PC-3 (cell line): ENCODE measurements around the gene ENAH. TPM values are rescaled to one million over a fixed set of nuclear protein-coding genes. Genes with fewer than 3 reads are reported as not detected.

ENCODE experiments used
- ATAC-seq: fragments of 200-7000 bp; cut with Tn5 transposase; 2 replicates; pipeline ENCODE4 v1.9.1; 2020; ENCODE audit warnings: mild to moderate bottlenecking, moderate library complexity
- BruUV-seq: library from RNA; stranded (reverse); fragments of 400-500 nt; replicated peaks from 2 replicates; lab custom pipeline; 2021; lab: Mats Ljungman, UMichigan
- CTCF ChIA-PET: fragments of 300-600 bp; sonication (Branson Sonifier 250); formaldehyde crosslinking; loops from one replicate; lab custom pipeline; 2022; ENCODE audit warnings: antibody characterized with exemption; lab: Charles Lee
- POLR2A ChIA-PET: fragments of 300-600 bp; sonication (Branson Sonifier 250); formaldehyde crosslinking; loops from one replicate; lab custom pipeline; 2022; ENCODE audit warnings: antibody characterized with exemption; ENCODE audit not compliant: unreplicated experiment; lab: Charles Lee
- DNase-seq: peaks from one replicate; pipeline ENCODE4 v3.0.0-alpha.2; 2015
- H2AFZ ChIP-seq: fragments of 300-600 bp; sonication (generic); 2 replicates; pipeline ENCODE4 v1.6.0; 2016; ENCODE audit warnings: antibody characterized with exemption, low read length
- H3F3A ChIP-seq: fragments of 300-600 bp; sonication (generic); one replicate; pipeline ENCODE4 v1.6.0; 2017; ENCODE audit warnings: antibody characterized with exemption, low read length, control low read depth, mild to moderate bottlenecking; ENCODE audit not compliant: unreplicated experiment
- H3K27ac ChIP-seq: fragments of 300-600 bp; sonication (generic); 2 replicates; pipeline ENCODE4 v1.5.1; 2016; ENCODE audit warnings: mild to moderate bottlenecking, low read length
- H3K27me3 ChIP-seq: fragments of 300-600 bp; sonication (generic); 2 replicates; pipeline ENCODE4 v1.6.1; 2016; ENCODE audit warnings: low read length, mixed read lengths
- H3K36me3 ChIP-seq: fragments of 300-600 bp; sonication (generic); 2 replicates; pipeline ENCODE4 v1.6.1; 2016; ENCODE audit warnings: low read depth, mixed run types, low read length, mixed read lengths
- H3K4me1 ChIP-seq: fragments of 300-600 bp; sonication (generic); 2 replicates; pipeline ENCODE4 v1.5.1; 2016; ENCODE audit warnings: low read length; ENCODE audit not compliant: insufficient read depth
- H3K4me2 ChIP-seq: fragments of 300-600 bp; sonication (generic); 2 replicates; pipeline ENCODE4 v1.6.0; 2016; ENCODE audit warnings: low read length
- H3K4me3 ChIP-seq: fragments of 300-600 bp; sonication (generic); 2 replicates; pipeline ENCODE4 v1.5.1; 2016; ENCODE audit warnings: mild to moderate bottlenecking, low read length, mixed read lengths
- H3K79me2 ChIP-seq: fragments of 300-600 bp; sonication (generic); 2 replicates; pipeline ENCODE4 v1.6.1; 2017; ENCODE audit warnings: low read length, mixed read lengths
- H3K9ac ChIP-seq: fragments of 300-600 bp; sonication (generic); 2 replicates; pipeline ENCODE4 v1.6.0; 2016; ENCODE audit warnings: mild to moderate bottlenecking, low read length
- H3K9me2 ChIP-seq: fragments of 300-600 bp; sonication (generic); replicated peaks from 2 replicates; pipeline ENCODE4 v1.6.1; 2016; ENCODE audit warnings: mixed run types, low read length, mixed read lengths
- H3K9me3 ChIP-seq: fragments of 300-600 bp; sonication (generic); 2 replicates; pipeline ENCODE4 v1.6.1; 2016; ENCODE audit warnings: low read length, mixed read lengths
- H4K20me1 ChIP-seq: fragments of 300-600 bp; sonication (generic); 2 replicates; pipeline ENCODE4 v1.6.1; 2016; ENCODE audit warnings: low read length, mixed read lengths
- EZH2 ChIP-seq: fragments of 300-600 bp; sonication (generic); IDR thresholded peaks from one replicate; pipeline ENCODE4 v1.6.1; 2017; ENCODE audit warnings: antibody characterized with exemption, mild to moderate bottlenecking, low read length; ENCODE audit not compliant: unreplicated experiment
- EZH2phosphoT487 ChIP-seq: fragments of 300-600 bp; sonication (generic); IDR thresholded peaks from 2 replicates; pipeline ENCODE4 v1.6.1; 2018; ENCODE audit warnings: mild to moderate bottlenecking, antibody characterized with exemption, low read length, borderline replicate concordance
- intact Hi-C: fragments of 100-400 bp; cut with micrococcal nuclease; formaldehyde crosslinking; loops from 2 replicates; pipeline ENCODE4 v1.9.0; 2023
- total RNA-seq: library from RNA; depleted of rRNA; stranded (reverse); fragments of >200 nt; gene quantifications from 2 replicates; pipeline ENCODE4 v1.2.3, GENCODE V29; 2014
- TF ChIP-seq, protein P1 (sequence below): fragments of 300-600 bp; sonication (generic); conservative IDR thresholded peaks from 2 replicates; pipeline ENCODE4 v1.5.1; 2017; ENCODE audit warnings: antibody characterized with exemption, low read depth, mild to moderate bottlenecking, low read length

ENAH gene
- total RNA-seq, 1 experiment from 2014 or later = 96.6 TPM

DNA sequence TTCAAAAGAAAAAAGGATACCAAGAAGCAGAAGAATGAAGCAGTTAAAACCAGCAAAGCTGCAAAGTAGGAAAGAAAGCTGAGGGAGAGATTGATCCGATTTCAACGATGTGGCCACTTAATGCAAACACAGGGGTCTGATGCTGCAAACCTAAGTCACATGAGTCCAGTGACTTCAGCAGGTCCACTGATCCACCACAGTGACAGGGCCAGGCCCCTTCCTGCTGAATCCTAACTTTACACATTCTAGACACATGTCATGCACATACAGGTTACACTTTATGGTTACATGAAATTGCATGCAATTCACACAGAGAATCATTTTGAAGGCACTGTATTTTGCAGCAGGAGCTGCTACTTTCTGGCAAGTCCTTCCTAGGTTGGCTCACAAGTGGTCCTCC lies 166.1 kb downstream of the ENAH start:
- Histone ChIP-seq H3K4me1 (no peaks in the 10 kb centered on the region), H3K79me2 (no peaks in the 10 kb centered on the region), H4K20me1 (no peaks in the 10 kb centered on the region), H2AFZ (no peak overlapping the region), H3K27ac (no peak overlapping the region), H3K9me3 (no peaks in the 10 kb centered on the region), H3K9me2 (no peaks in the 10 kb centered on the region), H3K4me2 (no peak overlapping the region), H3K36me3 (no peaks in the 10 kb centered on the region), H3K9ac (no peak overlapping the region), H3F3A (no peaks in the 10 kb centered on the region), H3K4me3 (no peak overlapping the region), H3K27me3 (no peaks in the 10 kb centered on the region)
- DNase-seq (no peak), ATAC-seq (no peak)
- TF ChIP-seq, protein P1, sequence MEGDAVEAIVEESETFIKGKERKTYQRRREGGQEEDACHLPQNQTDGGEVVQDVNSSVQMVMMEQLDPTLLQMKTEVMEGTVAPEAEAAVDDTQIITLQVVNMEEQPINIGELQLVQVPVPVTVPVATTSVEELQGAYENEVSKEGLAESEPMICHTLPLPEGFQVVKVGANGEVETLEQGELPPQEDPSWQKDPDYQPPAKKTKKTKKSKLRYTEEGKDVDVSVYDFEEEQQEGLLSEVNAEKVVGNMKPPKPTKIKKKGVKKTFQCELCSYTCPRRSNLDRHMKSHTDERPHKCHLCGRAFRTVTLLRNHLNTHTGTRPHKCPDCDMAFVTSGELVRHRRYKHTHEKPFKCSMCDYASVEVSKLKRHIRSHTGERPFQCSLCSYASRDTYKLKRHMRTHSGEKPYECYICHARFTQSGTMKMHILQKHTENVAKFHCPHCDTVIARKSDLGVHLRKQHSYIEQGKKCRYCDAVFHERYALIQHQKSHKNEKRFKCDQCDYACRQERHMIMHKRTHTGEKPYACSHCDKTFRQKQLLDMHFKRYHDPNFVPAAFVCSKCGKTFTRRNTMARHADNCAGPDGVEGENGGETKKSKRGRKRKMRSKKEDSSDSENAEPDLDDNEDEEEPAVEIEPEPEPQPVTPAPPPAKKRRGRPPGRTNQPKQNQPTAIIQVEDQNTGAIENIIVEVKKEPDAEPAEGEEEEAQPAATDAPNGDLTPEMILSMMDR = no peak
- TF ChIP-seq EZH2phosphoT487 (no peak), EZH2 (no peak)
- POLR2A ChIA-PET = no interaction called here
- CTCF ChIA-PET = no interaction called here
- intact Hi-C loops = no loop called here
- BruUV-seq = no TSS peak

DNA sequence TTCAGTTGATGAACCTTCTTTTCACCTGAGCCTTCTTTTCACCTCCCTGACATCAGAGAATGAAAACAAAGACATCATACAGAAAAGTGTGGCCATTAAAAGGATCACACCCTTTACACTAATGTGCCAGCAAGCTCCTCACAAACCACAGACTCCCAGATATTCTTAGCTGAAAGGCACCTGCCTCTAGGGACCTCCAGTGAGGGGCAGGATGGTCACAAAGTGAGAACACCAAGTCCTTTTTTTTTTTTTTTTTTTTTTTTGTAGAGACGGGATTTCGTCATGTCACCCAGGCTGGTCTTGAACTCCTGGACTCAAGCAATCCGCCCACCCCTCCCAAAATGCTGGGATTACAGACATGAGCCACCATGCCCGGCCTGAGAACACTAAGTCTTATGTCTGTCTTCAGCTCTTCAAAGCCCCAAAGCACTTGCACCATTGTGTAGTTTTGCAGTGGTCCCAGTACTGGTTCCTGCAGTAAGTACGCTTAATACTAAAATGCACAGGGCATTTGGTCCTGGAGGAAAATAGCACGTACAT lies 166.9 kb downstream of the ENAH start:
- Histone ChIP-seq H3K36me3 (no peaks in the 10 kb centered on the region), H3K4me2 (no peak overlapping the region), H3K9ac (no peak overlapping the region), H3K27ac (no peak overlapping the region), H3K9me3 (no peaks in the 10 kb centered on the region), H3F3A (no peaks in the 10 kb centered on the region), H3K27me3 (no peaks in the 10 kb centered on the region), H3K4me1 (no peaks in the 10 kb centered on the region), H3K4me3 (no peak overlapping the region), H2AFZ (no peak overlapping the region), H3K79me2 (no peaks in the 10 kb centered on the region), H4K20me1 (no peaks in the 10 kb centered on the region), H3K9me2 (no peaks in the 10 kb centered on the region)
- CTCF ChIA-PET = no interaction called here
- POLR2A ChIA-PET = interaction anchor here (0.6 kb wide), 1 partner anchor 123 kb away, joined by 4 read pairs; no protein-coding TSS in a partner anchor
- DNase-seq = no peak
- TF ChIP-seq EZH2 (no peak), EZH2phosphoT487 (no peak)
- TF ChIP-seq, protein P1 = no peak
- no TSS peak for BruUV-seq
- no peak for ATAC-seq
- intact Hi-C loops = no loop called here

DNA sequence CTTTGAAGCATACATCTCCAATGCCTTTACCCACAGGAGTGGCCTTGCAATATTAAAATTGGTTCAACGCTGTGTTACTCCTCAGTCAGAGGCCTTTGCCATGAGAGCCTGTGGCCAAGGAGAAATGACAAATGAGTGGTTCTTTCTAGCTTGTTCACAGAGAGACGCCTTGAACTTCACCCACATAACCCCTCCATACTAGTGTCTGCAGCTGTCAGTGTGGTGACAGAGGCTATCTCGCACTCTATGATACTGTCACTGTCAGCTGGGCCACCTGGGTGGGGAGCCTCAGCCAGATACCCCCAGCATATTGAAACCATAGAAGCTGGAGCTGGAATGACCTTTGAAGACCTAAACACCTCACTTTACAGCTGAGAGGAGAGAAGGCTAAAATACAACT lies 167.7 kb downstream of the ENAH start:
- Histone ChIP-seq H2AFZ (no peak overlapping the region), H3K4me3 (no peak overlapping the region), H3K9me3 (no peaks in the 10 kb centered on the region), H3K27ac (no peak overlapping the region), H3K36me3 (no peaks in the 10 kb centered on the region), H3K9me2 (no peaks in the 10 kb centered on the region), H3K27me3 (no peaks in the 10 kb centered on the region), H3F3A (no peaks in the 10 kb centered on the region), H4K20me1 (no peaks in the 10 kb centered on the region), H3K4me2 (no peak overlapping the region), H3K4me1 (no peaks in the 10 kb centered on the region), H3K79me2 (no peaks in the 10 kb centered on the region), H3K9ac (no peak overlapping the region)
- POLR2A ChIA-PET = interaction anchor here (0.7 kb wide), 1 partner anchor 215 kb away, joined by 4 read pairs; no protein-coding TSS in a partner anchor
- ATAC-seq = no peak
- DNase-seq = no peak
- BruUV-seq = TSS peak; percentile 14
- TF ChIP-seq, protein P1 = no peak
- TF ChIP-seq EZH2 (no peak), EZH2phosphoT487 (no peak)
- CTCF ChIA-PET = interaction anchor here (0.5 to 0.6 kb wide), 2 partner anchors 96 to 174 kb away, joined by 3 read pairs; no protein-coding TSS in a partner anchor
- intact Hi-C loops = no loop called here
